Keratinocyte (primary cell): Measurements from ENCODE around the gene STRIP1. TPM values are rescaled to one million over a fixed set of nuclear protein-coding genes. Genes with fewer than 3 reads are reported as not detected.

Source experiments
- DNase-seq: peaks from one replicate; pipeline ENCODE4 v3.0.0-alpha.2; 2011; ENCODE audit warnings: low read depth, missing footprints, low spot score
- FAIRE-seq: peaks from 2 replicates; lab custom pipeline; 2011; peaks lifted over from hg19 to GRCh38; lab: Jason Lieb, UNC
- H2AFZ ChIP-seq: 2 replicates; pipeline ENCODE4 v1.6.0; 2012; ENCODE audit warnings: low read length, control low read depth, inconsistent platforms; ENCODE audit not compliant: control insufficient read depth
- H3K27ac ChIP-seq: 2 replicates; pipeline ENCODE4 v1.5.1; 2011; ENCODE audit warnings: low read length; ENCODE audit not compliant: control insufficient read depth, insufficient read depth
- H3K27me3 ChIP-seq: 3 replicates; pipeline ENCODE4 v1.6.0; 2011; ENCODE audit warnings: low read length; ENCODE audit not compliant: control insufficient read depth, insufficient read depth; ENCODE audit errors: extremely low read depth
- H3K36me3 ChIP-seq, 2 experiments: 2 replicates in 1 of 2; 3 replicates in 1 of 2; pipeline ENCODE4 v1.5.1; 2011; ENCODE audit warnings: low read length in 2 of 2, mild to moderate bottlenecking in 1 of 2; ENCODE audit not compliant: control insufficient read depth in 2 of 2, insufficient read depth in 2 of 2; ENCODE audit errors: extremely low read depth in 1 of 2
- H3K4me1 ChIP-seq: 3 replicates; pipeline ENCODE4 v1.5.1; 2011; ENCODE audit warnings: low read length; ENCODE audit not compliant: control insufficient read depth, insufficient read depth; ENCODE audit errors: extremely low read depth
- H3K4me2 ChIP-seq: 3 replicates; pipeline ENCODE4 v1.6.0; 2011; ENCODE audit warnings: low read depth, low read length; ENCODE audit not compliant: control insufficient read depth, insufficient read depth; ENCODE audit errors: extremely low read depth
- H3K4me3 ChIP-seq, 3 experiments: fragments of 200-600 bp in 1 of 3; sonication (generic) in 1 of 3; 2 replicates in 2 of 3; 3 replicates in 1 of 3; pipeline ENCODE4 v1.5.1; 2011 to 2016; ENCODE audit warnings: low read length in 3 of 3, mild to moderate bottlenecking in 3 of 3, control low read depth in 2 of 3, inconsistent platforms in 1 of 3, low read depth in 1 of 3, mixed read lengths in 1 of 3, mixed run types in 1 of 3, moderate library complexity in 1 of 3; ENCODE audit not compliant: control insufficient read depth in 2 of 3, insufficient read depth in 2 of 3; ENCODE audit errors: extremely low read depth in 1 of 3
- H3K79me2 ChIP-seq: 2 replicates; pipeline ENCODE4 v1.6.0; 2012; ENCODE audit warnings: low read length; ENCODE audit not compliant: control insufficient read depth, insufficient read depth
- H3K9ac ChIP-seq: 3 replicates; pipeline ENCODE4 v1.6.0; 2011; ENCODE audit warnings: low read length; ENCODE audit not compliant: control insufficient read depth, insufficient read depth; ENCODE audit errors: extremely low read depth
- H3K9me1 ChIP-seq: 3 replicates; pipeline ENCODE4 v1.6.0; 2011; ENCODE audit warnings: low read length; ENCODE audit not compliant: control insufficient read depth, insufficient read depth; ENCODE audit errors: extremely low read depth
- H3K9me3 ChIP-seq: 2 replicates; pipeline ENCODE4 v1.5.1; 2012; ENCODE audit warnings: low read depth, low read length; ENCODE audit not compliant: control insufficient read depth
- H4K20me1 ChIP-seq: 3 replicates; pipeline ENCODE4 v1.6.0; 2011; ENCODE audit warnings: low read length; ENCODE audit not compliant: control insufficient read depth, insufficient read depth; ENCODE audit errors: extremely low read depth
- EZH2 ChIP-seq: IDR thresholded peaks from one replicate; pipeline ENCODE4 v1.6.1; 2012; ENCODE audit warnings: inconsistent platforms, mild to moderate bottlenecking, low read length, moderate library complexity
- dilution Hi-C: fragments of 300-500 bp; cut with MboI; formaldehyde crosslinking; loops from one replicate; pipeline ENCODE4 v1.7.0; 2020; ENCODE audit warnings: low sequenced_read_pairs; ENCODE audit not compliant: extremely low pct_ligation_motif_present
- polyA plus RNA-seq, 5 experiments: library from polyadenylated mRNA; depleted of rRNA in 3 of 5; stranded (reverse) in 3 of 5; stranded (forward) in 1 of 5; unstranded in 1 of 5; fragments of >200 nt; gene quantifications; 1 replicate in 1 of 5; 2 replicates in 3 of 5; 3 replicates in 1 of 5; pipeline versions ENCODE4 v1.2.1 to v1.2.3, GENCODE V29; 2011 to 2012; ENCODE audit warnings: missing spikeins in 2 of 5, low read depth in 1 of 5, low replicate concordance in 1 of 5
- TF ChIP-seq, protein P1 (sequence below), 3 experiments: IDR thresholded peaks in 1 of 3; conservative IDR thresholded peaks in 1 of 3; optimal IDR thresholded peaks in 1 of 3; 2 replicates in 2 of 3; 3 replicates in 1 of 3; pipeline versions ENCODE3 to v1.5.1; 2011; ENCODE audit warnings: low read length in 3 of 3, mild to moderate bottlenecking in 3 of 3, moderate library complexity in 2 of 3, control low read depth in 1 of 3, inconsistent platforms in 1 of 3; ENCODE audit not compliant: insufficient read depth in 2 of 3; ENCODE audit errors: extremely low read depth in 1 of 3

Gene STRIP1
- polyA plus RNA-seq, 1 donor (not counting 4 experiments of a cell fraction or from before 2014, with no cell fraction given): 24.6 TPM

- Histone ChIP-seq H3K27ac (no peak overlapping the region), H3K4me1 (peaks cover 7% of the 10 kb centered on the region), H3K4me3 (no peak overlapping the region), H3K27me3 (no peaks in the 10 kb centered on the region), H3K9me1 (no peaks in the 10 kb centered on the region), H3K9me3 (no peaks in the 10 kb centered on the region), H3K4me2 (no peak overlapping the region), H4K20me1 (no peaks in the 10 kb centered on the region), H2AFZ (no peak overlapping the region), H3K9ac (no peak overlapping the region), H3K79me2 (no peaks in the 10 kb centered on the region), H3K36me3 (peaks cover 66 to 72% of the 10 kb centered on the region in 2 experiments)
- DNase-seq (no peak), FAIRE-seq (no peak)
- dilution Hi-C loops: no loop called here
- no peak for TF ChIP-seq EZH2
- TF ChIP-seq, protein P1, sequence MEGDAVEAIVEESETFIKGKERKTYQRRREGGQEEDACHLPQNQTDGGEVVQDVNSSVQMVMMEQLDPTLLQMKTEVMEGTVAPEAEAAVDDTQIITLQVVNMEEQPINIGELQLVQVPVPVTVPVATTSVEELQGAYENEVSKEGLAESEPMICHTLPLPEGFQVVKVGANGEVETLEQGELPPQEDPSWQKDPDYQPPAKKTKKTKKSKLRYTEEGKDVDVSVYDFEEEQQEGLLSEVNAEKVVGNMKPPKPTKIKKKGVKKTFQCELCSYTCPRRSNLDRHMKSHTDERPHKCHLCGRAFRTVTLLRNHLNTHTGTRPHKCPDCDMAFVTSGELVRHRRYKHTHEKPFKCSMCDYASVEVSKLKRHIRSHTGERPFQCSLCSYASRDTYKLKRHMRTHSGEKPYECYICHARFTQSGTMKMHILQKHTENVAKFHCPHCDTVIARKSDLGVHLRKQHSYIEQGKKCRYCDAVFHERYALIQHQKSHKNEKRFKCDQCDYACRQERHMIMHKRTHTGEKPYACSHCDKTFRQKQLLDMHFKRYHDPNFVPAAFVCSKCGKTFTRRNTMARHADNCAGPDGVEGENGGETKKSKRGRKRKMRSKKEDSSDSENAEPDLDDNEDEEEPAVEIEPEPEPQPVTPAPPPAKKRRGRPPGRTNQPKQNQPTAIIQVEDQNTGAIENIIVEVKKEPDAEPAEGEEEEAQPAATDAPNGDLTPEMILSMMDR (optimal IDR thresholded peaks at IDR 0.05 in 1 of 3, IDR thresholded peaks at IDR 0.05 in 1 of 3, conservative IDR thresholded peaks at IDR 0.05 in 1 of 3; ENCODE audit: extremely low read depth in 1 of 3, insufficient read depth in 2 of 3, low read length in 3 of 3): no peak
Observed at GRCh38 chr1:110043016-110043415, 8.6 kb downstream of the STRIP1 start.

DNA sequence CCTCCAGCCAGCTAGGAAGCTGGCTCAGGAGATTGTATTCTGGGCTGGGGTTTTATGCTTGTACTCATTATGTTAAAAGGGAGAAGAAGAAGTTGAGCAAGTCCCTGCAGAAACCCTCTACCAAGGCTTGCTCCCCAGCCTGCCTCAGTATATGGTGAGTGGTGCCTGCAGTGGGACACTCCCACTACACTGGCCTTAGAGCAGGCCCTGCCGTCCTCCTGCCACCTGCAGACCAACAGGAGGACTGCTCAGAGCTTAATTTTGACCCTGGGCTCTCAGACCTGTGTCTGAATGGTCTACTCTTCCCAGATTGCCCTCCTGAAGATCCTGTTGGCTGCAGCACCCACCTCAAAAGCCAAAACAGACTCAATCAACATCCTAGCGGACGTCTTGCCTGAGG is 13.0 kb downstream of the STRIP1 start:
- H3K36me3 ChIP-seq: peaks cover 61 to 63% of the 10 kb centered on the region in 2 experiments
- TF ChIP-seq, protein P1 (optimal IDR thresholded peaks at IDR 0.05 in 1 of 3, IDR thresholded peaks at IDR 0.05 in 1 of 3, conservative IDR thresholded peaks at IDR 0.05 in 1 of 3; ENCODE audit: extremely low read depth in 1 of 3, insufficient read depth in 2 of 3, low read length in 3 of 3): no peak
- TF ChIP-seq EZH2: no peak
- dilution Hi-C loops: no loop called here

More for the DNA sequence above, 13.0 kb downstream of the STRIP1 start:
- no peaks in the 10 kb centered on the region for H3K79me2 ChIP-seq
- no peaks in the 10 kb centered on the region for H3K9me1 ChIP-seq
- H3K4me3 ChIP-seq: no peak overlapping the region
- H4K20me1 ChIP-seq: no peaks in the 10 kb centered on the region
- H3K27ac ChIP-seq: no peak overlapping the region
- H3K9me3 ChIP-seq: no peaks in the 10 kb centered on the region
- no peak overlapping the region for H3K9ac ChIP-seq
- H3K4me1 ChIP-seq: no peaks in the 10 kb centered on the region
- DNase-seq (no peak), FAIRE-seq (no peak)
- no peak overlapping the region for H2AFZ ChIP-seq
- no peak overlapping the region for H3K4me2 ChIP-seq
- no peaks in the 10 kb centered on the region for H3K27me3 ChIP-seq
